Measurements from ENCODE around the gene PARD3B.

The PARD3B gene

DNA sequence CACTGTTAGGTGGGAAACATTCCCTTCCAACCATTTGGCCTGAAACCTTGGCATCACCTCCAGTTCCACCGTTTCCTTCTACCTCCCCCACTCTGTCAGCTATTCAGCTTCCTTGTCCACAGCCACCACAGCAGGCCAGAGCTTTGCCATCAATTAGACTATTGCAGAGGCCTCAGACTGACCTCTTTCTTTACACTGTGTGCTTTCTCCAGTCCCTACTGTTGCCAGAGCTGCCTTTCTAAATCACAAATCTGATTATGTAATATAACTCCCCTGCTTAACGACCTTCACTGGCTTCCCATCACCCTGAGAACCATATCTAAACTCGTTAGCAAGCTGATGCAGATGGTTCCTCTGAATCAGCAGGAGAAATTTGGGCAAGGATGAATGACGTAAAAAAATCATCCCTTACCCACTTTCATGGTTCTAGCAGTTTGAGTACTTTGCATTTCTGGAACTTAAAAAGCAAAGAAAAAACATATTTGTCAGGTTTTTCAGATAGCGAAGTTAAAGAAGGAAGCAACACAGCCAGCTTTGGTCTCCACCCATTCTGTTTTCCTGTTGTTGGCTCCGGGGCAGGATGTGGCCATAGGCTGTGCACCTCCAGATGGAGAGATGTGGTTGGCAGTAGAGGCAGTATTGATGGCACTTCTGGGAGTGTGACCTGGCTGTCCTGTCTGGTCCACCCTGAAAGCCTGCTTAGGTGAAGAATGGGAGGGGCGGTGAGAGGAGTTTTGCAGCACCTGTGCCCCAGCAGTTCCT is 422.1 kb downstream of the PARD3B start:
- no peak for DNase-seq (ENCODE audit: extremely low spot score)
- TF ChIP-seq SP1 (IDR thresholded peaks at IDR 0.05): no peak
- TF ChIP-seq SUZ12 (IDR thresholded peaks at IDR 0.05): no peak
- no peak for TF ChIP-seq FOXA1 (IDR thresholded peaks at IDR 0.05)
- TF ChIP-seq ZNF384 (IDR thresholded peaks at IDR 0.05): no peak
- no peak for TF ChIP-seq FOXK2 (IDR thresholded peaks at IDR 0.05)
- no peak for TF ChIP-seq CTBP1 (IDR thresholded peaks at IDR 0.05; ENCODE audit: borderline replicate concordance)
- no peak for TF ChIP-seq BHLHE40 (IDR thresholded peaks at IDR 0.05; ENCODE audit: borderline replicate concordance)
- TF ChIP-seq NFRKB (IDR thresholded peaks at IDR 0.05): no peak
- TF ChIP-seq HDGF (IDR thresholded peaks at IDR 0.05; ENCODE audit: borderline replicate concordance): no peak
- TF ChIP-seq FOXM1 (IDR thresholded peaks at IDR 0.05; ENCODE audit: borderline replicate concordance): no peak
- TF ChIP-seq TARDBP (IDR thresholded peaks at IDR 0.05): no peak
- TF ChIP-seq L3MBTL2 (conservative IDR thresholded peaks at IDR 0.05): no peak
- no peak for TF ChIP-seq ARNT (IDR thresholded peaks at IDR 0.05)
- ChIA-PET POLR2A (no interaction called here), CTCF (no interaction called here)

DNA sequence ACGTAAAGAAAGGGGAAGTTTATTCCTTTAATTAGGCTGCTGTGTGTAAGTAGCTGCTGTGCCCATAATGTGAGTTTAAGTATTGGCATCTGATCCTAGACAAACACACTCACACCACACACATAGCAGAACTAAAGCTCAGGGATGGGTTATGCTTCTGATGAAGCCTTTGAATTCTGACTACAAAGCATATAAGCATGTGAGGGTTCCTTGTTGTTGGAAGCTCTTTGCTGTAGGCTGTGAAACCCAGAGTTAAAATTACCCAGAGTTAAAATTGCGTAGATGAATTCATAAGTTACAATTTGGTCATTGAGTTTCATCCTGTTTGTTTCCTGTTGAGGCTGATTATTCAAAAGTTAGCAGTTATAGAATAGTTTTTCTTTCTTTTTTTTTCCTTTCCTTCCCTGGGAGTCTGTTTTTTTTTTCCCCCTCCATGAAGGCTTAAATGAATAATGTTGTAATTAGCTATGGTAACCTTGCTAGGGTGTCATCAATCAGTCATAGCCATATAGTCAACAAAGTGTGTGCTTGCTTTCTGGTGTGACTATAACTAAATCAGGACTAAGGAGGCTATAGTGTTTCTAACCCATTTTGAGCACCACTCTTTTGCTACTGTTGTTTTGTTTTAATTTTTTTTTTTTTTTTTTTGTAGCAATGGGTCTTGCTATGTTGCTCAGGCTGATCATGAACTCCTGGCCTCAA is 426.1 kb downstream of the PARD3B start:
- ChIA-PET CTCF (interaction anchor here (0.7 kb wide), 1 partner anchor 821 kb away, joined by 3 read pairs; no protein-coding TSS in a partner anchor), POLR2A (no interaction called here)
- no peak for TF ChIP-seq L3MBTL2 (conservative IDR thresholded peaks at IDR 0.05)
- no peak for TF ChIP-seq HDGF (IDR thresholded peaks at IDR 0.05; ENCODE audit: borderline replicate concordance)
- TF ChIP-seq ZNF384 (IDR thresholded peaks at IDR 0.05): no peak
- TF ChIP-seq CTBP1 (IDR thresholded peaks at IDR 0.05; ENCODE audit: borderline replicate concordance): no peak
- TF ChIP-seq BHLHE40 (IDR thresholded peaks at IDR 0.05; ENCODE audit: borderline replicate concordance): no peak
- TF ChIP-seq TARDBP (IDR thresholded peaks at IDR 0.05): no peak
- TF ChIP-seq, protein P1, sequence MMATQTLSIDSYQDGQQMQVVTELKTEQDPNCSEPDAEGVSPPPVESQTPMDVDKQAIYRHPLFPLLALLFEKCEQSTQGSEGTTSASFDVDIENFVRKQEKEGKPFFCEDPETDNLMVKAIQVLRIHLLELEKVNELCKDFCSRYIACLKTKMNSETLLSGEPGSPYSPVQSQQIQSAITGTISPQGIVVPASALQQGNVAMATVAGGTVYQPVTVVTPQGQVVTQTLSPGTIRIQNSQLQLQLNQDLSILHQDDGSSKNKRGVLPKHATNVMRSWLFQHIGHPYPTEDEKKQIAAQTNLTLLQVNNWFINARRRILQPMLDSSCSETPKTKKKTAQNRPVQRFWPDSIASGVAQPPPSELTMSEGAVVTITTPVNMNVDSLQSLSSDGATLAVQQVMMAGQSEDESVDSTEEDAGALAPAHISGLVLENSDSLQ (IDR thresholded peaks at IDR 0.05): no peak
- TF ChIP-seq FOXA1 (IDR thresholded peaks at IDR 0.05): no peak
- no peak for TF ChIP-seq NFRKB (IDR thresholded peaks at IDR 0.05)
- no peak for TF ChIP-seq FOXM1 (IDR thresholded peaks at IDR 0.05; ENCODE audit: borderline replicate concordance)
- TF ChIP-seq SUZ12 (IDR thresholded peaks at IDR 0.05): no peak
- TF ChIP-seq ARNT (IDR thresholded peaks at IDR 0.05): no peak
- TF ChIP-seq LEF1 (IDR thresholded peaks at IDR 0.05; ENCODE audit: borderline replicate concordance): no peak
- TF ChIP-seq ELF4 (IDR thresholded peaks at IDR 0.05): no peak
- TF ChIP-seq FOXK2 (IDR thresholded peaks at IDR 0.05): no peak
- no peak for TF ChIP-seq SP1 (IDR thresholded peaks at IDR 0.05)
- DNase-seq (ENCODE audit: extremely low spot score): no peak

DNA sequence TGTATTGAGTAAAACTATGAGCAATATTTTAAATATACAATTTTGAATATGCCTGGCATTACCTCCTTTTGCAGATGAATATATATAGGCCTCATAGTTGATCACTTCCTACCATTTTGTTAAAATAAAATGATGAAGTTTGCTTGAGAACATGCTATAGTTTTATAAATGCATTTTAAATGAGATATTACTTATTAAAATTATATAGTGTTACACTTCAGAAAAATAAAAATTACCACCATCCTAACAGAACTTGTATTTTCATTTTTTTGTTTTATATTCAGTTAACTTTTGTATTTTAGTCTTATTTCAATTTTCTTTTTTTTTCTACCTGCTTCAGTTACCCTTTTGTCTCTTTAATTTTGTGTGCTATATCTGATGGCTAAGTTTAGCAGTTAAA is 426.9 kb downstream of the PARD3B start:
- no peak for TF ChIP-seq SUZ12 (IDR thresholded peaks at IDR 0.05)
- ChIA-PET CTCF (no interaction called here), POLR2A (no interaction called here)
- DNase-seq (ENCODE audit: extremely low spot score): no peak

DNA sequence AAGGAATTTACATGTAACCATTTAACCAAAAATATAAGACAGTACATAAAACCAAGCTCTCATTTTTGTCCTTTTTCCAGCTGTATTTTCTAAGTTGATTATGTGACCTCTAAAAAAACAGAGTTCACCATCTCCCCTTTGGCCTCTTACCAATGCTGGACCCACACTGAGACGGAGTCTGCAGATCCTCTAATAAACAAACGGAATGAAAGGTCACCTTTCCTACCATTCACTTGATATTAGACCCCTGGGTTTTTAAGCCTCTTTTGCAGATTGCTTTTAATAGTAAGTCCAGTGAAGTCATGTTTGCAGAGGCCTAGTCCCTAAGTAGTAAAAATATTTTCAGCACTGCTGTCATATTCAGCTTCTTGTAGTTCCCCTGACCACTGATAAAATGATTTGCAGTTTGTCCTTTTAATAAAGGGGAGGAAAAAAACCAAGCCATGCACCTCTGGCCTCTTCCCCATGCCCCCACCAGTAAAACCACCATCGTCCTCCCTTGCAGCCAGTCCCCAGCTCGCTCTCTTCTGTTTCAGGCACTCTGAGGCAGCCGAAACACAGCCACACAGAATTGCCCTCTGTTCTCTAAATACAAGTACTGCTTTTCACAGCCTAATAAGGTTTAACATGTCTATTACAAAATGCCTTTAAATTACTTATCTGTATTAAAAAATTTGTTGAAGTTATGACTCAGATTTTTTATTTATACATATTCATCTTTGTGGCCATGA is 427.5 kb downstream of the PARD3B start:
- POLR2A ChIA-PET: no interaction called here
- CTCF ChIA-PET: no interaction called here
- TF ChIP-seq TARDBP (IDR thresholded peaks at IDR 0.05) (no peak), LEF1 (IDR thresholded peaks at IDR 0.05; ENCODE audit: borderline replicate concordance) (no peak), ZNF384 (IDR thresholded peaks at IDR 0.05) (no peak), CTBP1 (IDR thresholded peaks at IDR 0.05; ENCODE audit: borderline replicate concordance) (no peak), BHLHE40 (IDR thresholded peaks at IDR 0.05; ENCODE audit: borderline replicate concordance) (no peak), HDGF (IDR thresholded peaks at IDR 0.05; ENCODE audit: borderline replicate concordance) (no peak), FOXK2 (IDR thresholded peaks at IDR 0.05) (no peak), FOXA1 (IDR thresholded peaks at IDR 0.05) (no peak), FOXM1 (IDR thresholded peaks at IDR 0.05; ENCODE audit: borderline replicate concordance) (no peak), ELF4 (IDR thresholded peaks at IDR 0.05) (no peak), SP1 (IDR thresholded peaks at IDR 0.05) (no peak), SUZ12 (IDR thresholded peaks at IDR 0.05) (no peak), ARNT (IDR thresholded peaks at IDR 0.05) (no peak), NFRKB (IDR thresholded peaks at IDR 0.05) (no peak), L3MBTL2 (conservative IDR thresholded peaks at IDR 0.05) (no peak)
- TF ChIP-seq, protein P1 (IDR thresholded peaks at IDR 0.05): no peak
- DNase-seq (ENCODE audit: extremely low spot score): no peak

DNA sequence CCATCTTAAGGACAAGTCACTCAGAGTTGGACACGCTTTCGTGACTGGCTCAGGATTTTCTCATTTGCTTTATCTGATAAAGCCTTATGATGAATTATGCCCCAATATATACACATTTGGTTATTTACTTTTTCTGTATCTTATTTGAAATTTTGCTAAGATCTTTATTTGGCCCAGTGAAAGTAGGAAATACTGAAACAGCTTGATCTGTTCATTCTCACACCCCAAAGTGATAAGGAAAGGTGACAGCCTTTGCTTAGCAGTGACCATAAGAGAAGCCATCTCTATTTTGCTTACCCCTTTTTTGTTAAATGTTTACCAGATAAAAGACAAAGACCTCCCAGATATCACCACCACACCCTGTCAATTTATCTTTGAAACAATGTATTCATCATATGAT is 428.3 kb downstream of the PARD3B start:
- DNase-seq (ENCODE audit: extremely low spot score): no peak
- TF ChIP-seq ELF4 (IDR thresholded peaks at IDR 0.05) (no peak), ZNF384 (IDR thresholded peaks at IDR 0.05) (no peak), TARDBP (IDR thresholded peaks at IDR 0.05) (no peak), LEF1 (IDR thresholded peaks at IDR 0.05; ENCODE audit: borderline replicate concordance) (no peak), NFRKB (IDR thresholded peaks at IDR 0.05) (no peak), SUZ12 (IDR thresholded peaks at IDR 0.05) (no peak), L3MBTL2 (conservative IDR thresholded peaks at IDR 0.05) (no peak), SP1 (IDR thresholded peaks at IDR 0.05) (no peak), ARNT (IDR thresholded peaks at IDR 0.05) (no peak), FOXM1 (IDR thresholded peaks at IDR 0.05; ENCODE audit: borderline replicate concordance) (no peak), FOXA1 (IDR thresholded peaks at IDR 0.05) (no peak), HDGF (IDR thresholded peaks at IDR 0.05; ENCODE audit: borderline replicate concordance) (no peak), BHLHE40 (IDR thresholded peaks at IDR 0.05; ENCODE audit: borderline replicate concordance) (no peak), FOXK2 (IDR thresholded peaks at IDR 0.05) (no peak), CTBP1 (IDR thresholded peaks at IDR 0.05; ENCODE audit: borderline replicate concordance) (no peak)
- TF ChIP-seq, protein P1 (IDR thresholded peaks at IDR 0.05): no peak
- ChIA-PET CTCF (no interaction called here), POLR2A (no interaction called here)
